ENCODE measurements around the gene RRP1B. TPM values are rescaled to one million over a fixed set of nuclear protein-coding genes. Genes with fewer than 3 reads are reported as not detected.

The RRP1B gene
- total RNA-seq, 4 donors from 2014 or later: 17.4 to 22.0 (median 20.8) TPM

- DNase-seq (ENCODE audit: extremely low spot score): no peak
- Histone ChIP-seq H3K27ac (replicated peaks in 1 of 4) (peak overlapping the region; percentile 52 to 82 (median 72)), H3K36me3 (peaks cover 0 to 21% (median 16%) of the 10 kb centered on the region in 4 donors), H3K27me3 (no peaks in the 10 kb centered on the region), H3K9me3 (no peaks in the 10 kb centered on the region), H3K4me3 (peak overlapping the region in 1 of 4 donors; percentile 11), H3K4me1 (peaks cover 37 to 65% (median 56%) of the 10 kb centered on the region in 4 donors)
- TF ChIP-seq POLR2AphosphoS5 (IDR thresholded peaks at IDR 0.05): no peak
- TF ChIP-seq EP300 (IDR thresholded peaks at IDR 0.05): no peak
- no peak for TF ChIP-seq CTCF (IDR thresholded peaks at IDR 0.05)
- TF ChIP-seq POLR2A (IDR thresholded peaks at IDR 0.05; ENCODE audit: low read depth): no peak
- WGBS: 69% methylated on average over 15 of the region's 15 CpGs
- intact Hi-C loops (cut with DNase I): no loop called here
These were observed 74.2 kb downstream of the RRP1B start for GRCh38 chr21:43733529-43734071.

GRCh38 chr21:43734131-43734927 lies 75.0 kb downstream of the RRP1B start:
- WGBS: 76% methylated on average over 25 of the region's 25 CpGs
- intact Hi-C loops (cut with DNase I): no loop called here

GRCh38 chr21:43734928-43735229 lies 75.5 kb downstream of the RRP1B start:
- intact Hi-C loops (cut with DNase I): no loop called here
- TF ChIP-seq POLR2AphosphoS5 (IDR thresholded peaks at IDR 0.05) (peak; percentile 13 to 38), POLR2A (IDR thresholded peaks at IDR 0.05; ENCODE audit: low read depth) (no peak)
- WGBS: 55% methylated on average over 2 of the region's 9 CpGs
- H3K27me3 ChIP-seq: no peaks in the 10 kb centered on the region
- peak overlapping the region; percentile 8 to 82 (median 68) for H3K27ac ChIP-seq (replicated peaks in 1 of 4)
- H3K4me3 ChIP-seq: peak overlapping the region in 1 of 4 donors; percentile 10
- H3K4me1 ChIP-seq: peaks cover 26 to 52% (median 45%) of the 10 kb centered on the region in 4 donors
- peaks cover 0 to 21% (median 16%) of the 10 kb centered on the region in 4 donors for H3K36me3 ChIP-seq
- H3K9me3 ChIP-seq: no peaks in the 10 kb centered on the region
- no peak for DNase-seq (ENCODE audit: extremely low spot score)

More at GRCh38 chr21:43734131-43734927, 75.0 kb downstream of the RRP1B start:
- Histone ChIP-seq H3K36me3 (peaks cover 0 to 21% (median 16%) of the 10 kb centered on the region in 4 donors), H3K4me3 (no peak overlapping the region), H3K4me1 (peaks cover 30 to 58% (median 49%) of the 10 kb centered on the region in 4 donors), H3K27me3 (no peaks in the 10 kb centered on the region), H3K27ac (replicated peaks in 1 of 4) (peak overlapping the region; percentile 8 to 82 (median 68)), H3K9me3 (no peaks in the 10 kb centered on the region)
- no peak for DNase-seq (ENCODE audit: extremely low spot score)
- TF ChIP-seq POLR2AphosphoS5 (IDR thresholded peaks at IDR 0.05): no peak
- no peak for TF ChIP-seq CTCF (IDR thresholded peaks at IDR 0.05)
- TF ChIP-seq EP300 (IDR thresholded peaks at IDR 0.05): no peak
- TF ChIP-seq POLR2A (IDR thresholded peaks at IDR 0.05; ENCODE audit: low read depth): no peak

GRCh38 chr21:43735236-43736091 lies 76.1 kb downstream of the RRP1B start:
- intact Hi-C loops (cut with DNase I): no loop called here
- DNase-seq (ENCODE audit: extremely low spot score): no peak
- TF ChIP-seq POLR2AphosphoS5 (IDR thresholded peaks at IDR 0.05): no peak
- no peak for TF ChIP-seq EP300 (IDR thresholded peaks at IDR 0.05)
- no peak for TF ChIP-seq CTCF (IDR thresholded peaks at IDR 0.05)
- TF ChIP-seq POLR2A (IDR thresholded peaks at IDR 0.05; ENCODE audit: low read depth): no peak
- no peaks in the 10 kb centered on the region for H3K9me3 ChIP-seq
- WGBS: 83% methylated on average over 18 of the region's 22 CpGs
- H3K27ac ChIP-seq (replicated peaks in 1 of 4): peak overlapping the region; percentile 8 to 82 (median 68)
- no peaks in the 10 kb centered on the region for H3K27me3 ChIP-seq
- peaks cover 26 to 54% (median 45%) of the 10 kb centered on the region in 4 donors for H3K4me1 ChIP-seq
- peak overlapping the region in 1 of 4 donors; percentile 10 for H3K4me3 ChIP-seq
- H3K36me3 ChIP-seq: peaks cover 0 to 21% (median 16%) of the 10 kb centered on the region in 4 donors
